ENCODE measurements around the gene SHISA9.

SHISA9 gene

DNA sequence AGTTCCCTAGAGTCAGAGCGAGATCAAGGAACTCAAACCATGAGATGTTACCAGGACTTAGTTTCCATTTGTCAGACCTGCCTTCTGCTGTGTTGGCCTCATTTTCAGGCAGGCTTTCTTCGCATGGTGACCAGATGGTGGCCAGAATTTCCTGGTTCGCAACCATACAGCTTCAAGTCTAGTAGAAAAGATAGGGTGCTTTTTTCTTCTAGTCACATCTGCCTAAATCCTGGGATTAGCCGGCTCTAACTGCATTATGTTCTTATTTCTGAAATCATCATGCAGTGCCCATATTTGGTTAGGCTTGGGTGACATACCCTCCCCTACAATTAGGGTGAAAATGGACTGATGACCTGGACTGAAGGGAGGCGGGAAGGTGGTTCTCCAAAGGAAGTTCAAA lies 131.5 kb downstream of the SHISA9 start:
- DNase-seq, result no peak

DNA sequence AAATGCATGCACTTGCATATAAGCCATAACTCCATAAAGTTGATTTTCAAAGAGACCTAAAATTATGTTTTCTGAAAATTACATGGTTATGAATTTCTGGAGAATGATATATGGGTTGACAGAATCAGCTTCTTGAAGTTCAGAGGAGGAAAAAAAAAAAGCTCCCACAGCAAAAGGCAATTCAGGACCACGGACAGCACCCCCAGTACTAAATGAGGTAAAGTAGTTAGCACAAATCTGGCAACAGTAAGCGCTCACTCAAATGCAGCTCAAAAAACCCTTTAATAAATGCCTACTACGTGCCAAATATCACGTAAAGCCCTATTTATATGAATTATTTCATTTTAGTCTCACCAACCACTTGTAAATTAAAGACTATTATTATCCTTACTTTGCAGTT lies 135.2 kb downstream of the SHISA9 start:
- no peak for DNase-seq

DNA sequence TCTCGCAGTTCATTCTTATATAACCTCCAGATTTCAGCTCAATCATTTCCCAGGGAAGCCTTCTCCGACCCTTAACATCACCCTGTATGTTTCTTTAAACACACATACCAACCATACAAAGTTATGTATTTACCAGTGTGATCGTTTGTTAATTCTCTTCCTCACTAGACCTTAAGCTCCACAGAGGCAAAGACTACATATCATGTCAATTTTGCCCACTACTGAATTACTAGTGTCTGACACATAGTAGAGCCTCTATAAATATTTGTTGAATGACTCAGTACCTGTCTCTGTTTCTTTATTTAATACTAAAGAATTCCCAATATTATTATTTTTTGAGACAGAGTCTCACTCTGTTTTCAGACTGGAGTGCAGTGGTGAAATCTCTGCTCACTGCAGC lies 137.2 kb downstream of the SHISA9 start:
- no peak for DNase-seq

DNA sequence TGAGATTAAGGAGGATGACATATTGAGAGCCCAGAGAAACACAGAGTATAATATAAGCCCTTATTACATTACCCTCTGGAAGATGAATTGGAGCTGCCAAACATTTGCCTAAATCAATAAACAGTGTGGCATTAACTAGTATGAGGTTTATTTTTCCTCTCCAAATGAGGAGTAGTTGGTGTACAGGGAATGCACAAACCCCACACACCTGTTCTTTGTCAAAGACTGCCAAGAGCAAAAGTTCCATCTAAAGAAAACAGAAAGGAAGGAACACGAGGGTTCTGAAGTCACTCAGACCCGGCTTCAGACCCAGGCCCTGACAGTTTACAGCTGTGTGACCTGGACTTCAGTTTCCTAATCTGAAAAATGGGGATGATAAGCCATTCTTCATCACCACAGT lies 138.1 kb downstream of the SHISA9 start:
- DNase-seq, result no peak

DNA sequence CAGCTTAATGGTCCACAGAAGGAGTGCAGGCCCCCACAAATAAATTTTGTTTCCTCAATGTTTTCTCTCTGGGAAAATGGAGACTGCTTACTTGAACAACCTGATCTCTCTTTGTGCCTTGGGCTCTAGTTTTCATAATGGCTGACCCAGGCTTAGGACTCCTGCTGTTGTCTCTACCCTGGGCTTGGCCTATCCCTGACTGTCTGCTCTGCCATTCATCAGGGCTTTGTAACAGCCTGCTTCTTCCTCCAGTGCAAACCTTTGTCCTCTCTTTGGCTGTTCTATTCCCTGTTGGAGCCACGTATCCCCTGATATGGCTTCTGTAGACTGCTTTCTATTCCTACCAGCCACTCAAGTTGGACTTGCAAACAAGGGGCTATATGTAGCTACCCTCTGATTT lies 139.8 kb downstream of the SHISA9 start:
- no peak for DNase-seq

DNA sequence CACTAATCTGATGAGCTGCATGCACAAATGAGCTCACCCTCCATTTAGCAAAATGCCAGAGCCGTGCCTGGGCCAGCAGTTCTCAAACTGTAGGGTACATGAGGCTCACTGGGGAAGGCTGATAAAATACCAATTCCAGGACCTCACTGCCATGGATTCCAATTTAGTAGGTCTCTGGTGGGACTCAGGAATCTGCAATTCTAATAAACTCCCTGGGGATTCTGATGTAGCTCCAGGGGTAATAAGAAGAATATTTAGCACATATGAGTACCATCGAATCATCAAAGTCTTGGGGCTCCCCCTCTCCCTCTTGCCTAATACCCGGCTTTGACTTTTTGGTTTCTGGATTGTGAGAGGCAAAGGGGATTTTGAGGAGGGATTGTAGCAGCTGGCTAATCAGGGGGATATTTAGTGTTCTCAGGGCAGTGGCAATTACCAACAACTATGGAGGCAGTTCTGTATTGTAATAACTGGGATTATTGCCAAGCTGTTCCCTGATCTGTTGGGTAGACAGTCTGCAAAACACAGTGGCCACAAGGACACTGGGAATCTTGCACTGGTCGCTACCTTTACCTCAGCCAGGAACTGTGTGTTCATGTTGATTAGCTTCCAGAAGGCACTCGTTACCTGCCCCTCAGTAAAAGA lies 140.4 kb downstream of the SHISA9 start:
- DNase-seq, result no peak

DNA sequence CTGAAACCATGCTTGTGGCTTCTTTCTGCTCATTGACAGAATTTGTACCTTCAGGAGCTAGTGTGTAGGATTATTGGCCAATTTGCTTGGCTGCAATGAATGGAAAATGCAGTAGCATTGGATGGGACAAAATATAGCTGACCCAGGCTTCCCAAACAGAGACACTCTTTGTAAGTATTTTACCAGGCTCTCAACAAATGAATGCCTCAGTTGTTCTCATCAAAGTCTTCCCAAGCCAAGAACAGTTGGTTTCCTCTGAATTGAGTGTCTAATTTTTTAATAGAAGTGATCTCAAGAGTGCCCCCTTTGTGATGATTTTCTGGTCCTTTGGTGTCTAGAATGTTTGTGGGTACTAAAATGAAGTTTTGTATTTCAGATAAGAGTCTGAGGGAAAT lies 140.9 kb downstream of the SHISA9 start:
- DNase-seq, result no peak

DNA sequence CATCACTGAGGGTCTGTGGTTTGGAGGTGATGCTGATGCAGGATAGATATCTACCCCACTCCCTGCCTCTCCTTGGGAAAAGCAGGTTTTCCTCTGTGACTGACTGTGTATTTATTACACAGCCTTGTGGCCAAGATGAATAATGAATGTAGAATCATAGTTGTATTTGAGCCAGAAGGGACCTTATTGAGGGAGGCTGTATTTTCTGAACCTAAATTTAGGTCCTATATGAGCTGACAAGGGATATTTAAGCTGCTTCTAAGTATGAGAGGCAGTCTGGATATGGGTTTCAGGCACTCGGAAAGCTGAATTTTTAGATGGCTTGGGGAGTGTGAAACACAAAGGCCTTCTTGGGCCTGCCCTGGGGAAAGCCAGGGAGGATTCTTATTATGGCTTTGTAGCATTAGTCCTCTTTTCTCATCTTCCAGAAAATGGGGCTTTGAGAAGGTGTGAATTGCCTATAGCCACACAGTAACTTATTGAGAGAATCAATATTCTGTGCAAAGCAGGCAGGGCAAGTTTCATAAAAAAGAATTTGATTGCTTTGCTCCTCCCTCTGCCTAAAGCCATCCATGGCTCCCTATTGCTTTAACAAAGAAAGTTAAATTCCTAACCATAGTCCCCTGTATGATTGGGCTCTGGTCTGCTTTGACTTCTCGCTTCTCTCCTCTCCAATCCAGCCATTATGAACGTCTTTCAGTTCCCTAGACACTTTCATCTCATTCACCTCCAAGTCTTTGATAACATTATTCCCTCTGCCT lies 144.8 kb downstream of the SHISA9 start:
- no peak for DNase-seq

DNA sequence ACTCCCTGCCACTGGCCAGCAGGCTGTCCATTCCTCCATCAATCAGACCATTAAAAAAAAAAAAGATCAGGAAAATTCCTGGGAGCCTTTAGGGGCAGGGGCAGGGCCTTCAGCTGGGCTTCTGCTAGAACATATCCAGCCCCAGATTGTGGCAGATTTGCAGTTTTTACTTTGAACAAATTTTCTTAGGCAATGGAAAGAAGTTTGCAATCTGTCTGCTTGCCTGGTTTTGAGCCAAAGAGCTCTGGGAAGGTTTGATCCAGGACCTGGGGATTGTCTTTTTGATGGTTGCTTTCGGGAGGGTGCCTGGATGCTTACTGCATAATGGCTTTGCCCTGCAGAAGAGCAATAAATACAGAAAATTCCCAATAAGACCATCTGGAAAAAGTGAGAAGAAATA lies 145.9 kb downstream of the SHISA9 start:
- DNase-seq, result no peak

DNA sequence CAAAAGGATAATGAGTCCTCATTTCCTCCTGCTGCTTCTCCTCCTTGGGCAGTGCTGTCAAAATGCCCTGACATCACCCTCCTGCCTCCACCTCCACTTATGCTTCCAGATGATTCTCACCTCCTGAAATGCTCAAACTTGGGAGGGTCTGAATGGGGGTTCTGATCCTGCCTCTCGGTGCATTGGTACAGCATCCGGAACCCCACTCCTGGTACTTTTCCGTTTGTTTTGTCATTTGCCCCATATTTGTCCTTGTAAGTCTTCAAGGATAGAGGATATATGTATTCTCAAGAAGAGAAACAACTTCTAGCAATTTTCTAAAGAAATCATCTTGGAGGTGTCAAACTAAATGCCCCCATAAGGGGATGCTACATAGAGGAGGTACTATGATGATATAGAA lies 148.3 kb downstream of the SHISA9 start:
- DNase-seq, result no peak

DNA sequence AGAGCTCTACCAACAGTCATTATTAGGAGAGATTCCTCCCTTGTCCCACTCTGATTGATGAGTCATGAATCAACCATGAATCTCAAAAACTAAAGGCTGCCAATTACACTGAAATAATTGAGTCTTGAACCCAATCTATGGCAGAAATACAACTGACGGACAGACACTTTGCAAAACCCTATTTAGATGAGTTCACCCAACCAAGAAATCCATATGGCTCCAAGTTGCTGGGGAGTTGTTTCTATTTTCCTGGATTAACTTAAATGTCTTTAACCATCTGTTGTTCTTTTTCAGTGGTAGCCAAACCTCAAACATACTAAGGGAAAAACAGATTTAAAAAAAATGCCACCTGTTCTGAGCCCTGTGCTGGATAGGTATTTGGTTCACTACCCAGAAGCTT lies 151.0 kb downstream of the SHISA9 start:
- DNase-seq, result no peak

DNA sequence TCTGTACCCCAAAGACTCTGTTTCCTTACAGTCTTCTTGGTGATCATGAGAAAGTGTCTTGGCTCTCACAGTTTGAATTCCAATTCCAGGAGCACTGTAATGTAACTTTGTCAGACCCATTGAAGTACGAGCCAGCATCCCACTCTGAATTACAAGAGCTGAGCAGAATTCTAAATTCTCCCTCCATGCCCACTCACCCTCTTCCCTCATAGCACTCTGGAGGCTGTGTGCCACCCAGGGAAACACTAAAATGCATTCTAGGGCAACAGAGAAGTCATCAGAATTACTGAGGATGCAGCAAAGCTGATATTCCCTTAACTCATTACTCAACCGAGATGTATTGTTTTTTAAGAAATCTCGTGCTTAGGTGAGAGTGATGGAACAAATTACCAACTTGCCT lies 154.1 kb downstream of the SHISA9 start:
- no peak for DNase-seq

DNA sequence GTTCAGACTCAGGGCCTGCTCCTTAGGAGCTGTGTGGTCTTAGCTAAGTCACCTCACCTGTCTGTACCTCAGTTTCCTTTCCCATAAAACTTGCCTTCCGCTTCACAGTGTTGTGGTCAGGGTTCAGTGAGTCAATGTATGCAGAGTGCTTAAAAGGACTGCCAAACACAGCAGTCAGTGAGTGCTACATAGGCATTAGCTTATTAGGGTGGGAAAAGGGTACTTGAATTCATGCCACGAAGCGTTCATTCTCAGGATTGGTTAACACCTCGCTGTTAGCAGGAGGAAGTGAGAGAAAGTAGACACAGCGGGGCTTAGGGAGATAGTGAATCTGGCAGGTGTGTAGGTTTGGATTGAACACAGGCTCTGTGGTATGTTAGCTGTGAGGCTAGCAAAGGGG lies 155.2 kb downstream of the SHISA9 start:
- no peak for DNase-seq

DNA sequence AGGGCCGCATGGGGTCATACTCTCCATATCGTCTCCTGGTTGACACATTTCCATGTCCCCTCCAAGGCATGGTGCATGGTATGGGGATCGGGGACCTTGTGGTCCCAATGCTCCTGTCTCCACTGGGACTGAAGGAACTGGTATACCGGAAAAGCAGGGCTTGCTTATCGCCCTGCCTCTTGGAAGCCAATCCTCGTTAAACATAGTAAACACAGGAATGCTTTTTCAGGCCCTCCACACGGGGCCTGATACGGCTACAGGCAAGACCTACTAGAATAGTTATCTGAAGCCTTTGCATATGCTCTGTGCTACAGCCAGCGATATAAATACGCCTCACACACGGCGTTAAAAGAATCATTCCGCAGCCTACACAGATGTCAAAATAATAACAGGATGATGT lies 159.5 kb downstream of the SHISA9 start:
- no peak for DNase-seq

DNA sequence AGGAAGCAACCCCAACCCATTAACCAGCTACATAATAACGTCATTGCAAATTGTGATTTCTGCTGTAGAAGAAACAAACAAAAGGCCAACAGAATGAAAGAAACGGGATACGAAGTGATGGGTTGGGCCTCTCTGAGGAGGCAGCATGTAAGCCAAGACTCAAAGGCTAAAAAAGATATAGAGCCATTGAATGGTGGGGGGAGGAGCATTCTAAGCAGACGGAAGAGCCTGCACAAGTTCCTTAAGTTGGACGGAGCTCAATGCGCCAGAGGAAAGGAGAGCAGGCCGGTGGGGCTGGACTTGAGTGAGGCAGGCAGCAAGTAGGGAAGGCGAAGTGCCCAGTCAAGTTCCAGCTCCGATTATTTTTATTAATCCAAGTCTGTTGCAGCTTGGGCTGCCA lies 160.3 kb downstream of the SHISA9 start:
- DNase-seq, result no peak

DNA sequence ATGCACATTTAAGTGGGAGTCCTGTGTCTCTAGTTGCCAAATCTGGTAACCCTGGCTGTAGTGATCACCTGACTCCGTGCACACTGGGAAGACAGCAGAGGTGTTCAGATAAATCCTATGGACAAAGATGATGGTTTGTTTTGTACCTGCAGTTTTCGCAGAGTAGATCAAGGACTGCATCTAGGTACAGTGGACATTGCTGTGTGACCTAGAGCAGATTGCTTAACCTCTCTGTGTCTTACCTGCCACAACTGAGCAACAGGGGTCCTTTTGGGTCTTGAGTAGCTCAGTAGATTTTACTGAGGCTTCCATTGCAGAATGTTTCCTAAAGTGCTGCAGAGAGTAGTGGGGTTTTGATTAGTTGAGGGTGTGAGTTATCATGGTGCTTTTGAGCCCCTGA lies 160.8 kb downstream of the SHISA9 start:
- no peak for DNase-seq

DNA sequence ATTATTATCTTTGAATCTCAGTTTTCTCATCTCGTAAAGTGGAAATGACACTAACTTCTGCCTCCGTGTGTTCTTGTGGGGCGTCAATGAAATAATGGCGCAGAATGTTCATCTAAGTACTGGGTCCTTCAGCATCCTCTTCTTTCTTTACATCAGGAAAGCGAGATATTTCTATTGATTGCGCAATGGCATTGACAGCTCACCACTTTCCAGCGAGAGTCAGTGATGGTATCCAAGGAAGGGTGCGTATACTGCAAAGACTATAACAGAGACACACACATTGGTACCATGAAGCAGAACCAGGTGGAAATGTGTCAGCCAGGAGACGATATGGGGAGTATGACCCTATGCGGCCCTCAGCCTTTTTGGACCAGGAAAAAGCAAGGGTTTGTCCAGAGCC lies 162.1 kb downstream of the SHISA9 start:
- DNase-seq, result no peak

DNA sequence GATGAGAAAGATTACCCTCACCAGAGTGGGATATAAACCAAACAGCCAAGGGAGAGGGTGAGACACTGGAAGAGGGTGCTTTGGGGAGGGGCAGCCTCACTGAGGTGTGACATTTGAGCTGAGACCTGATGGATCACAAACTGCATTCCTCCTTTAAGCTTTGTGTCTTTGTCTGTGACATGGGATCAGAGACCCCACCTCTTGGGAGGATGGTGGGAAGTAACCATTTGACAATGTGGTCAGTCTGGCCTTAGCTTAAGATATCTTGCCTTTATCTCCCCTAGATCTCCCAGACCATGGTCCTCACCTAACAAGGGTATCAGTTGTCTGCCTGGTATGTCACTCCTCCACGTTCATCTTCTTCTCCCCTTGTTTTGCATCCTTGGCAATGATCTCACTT lies 163.4 kb downstream of the SHISA9 start:
- DNase-seq, result no peak

DNA sequence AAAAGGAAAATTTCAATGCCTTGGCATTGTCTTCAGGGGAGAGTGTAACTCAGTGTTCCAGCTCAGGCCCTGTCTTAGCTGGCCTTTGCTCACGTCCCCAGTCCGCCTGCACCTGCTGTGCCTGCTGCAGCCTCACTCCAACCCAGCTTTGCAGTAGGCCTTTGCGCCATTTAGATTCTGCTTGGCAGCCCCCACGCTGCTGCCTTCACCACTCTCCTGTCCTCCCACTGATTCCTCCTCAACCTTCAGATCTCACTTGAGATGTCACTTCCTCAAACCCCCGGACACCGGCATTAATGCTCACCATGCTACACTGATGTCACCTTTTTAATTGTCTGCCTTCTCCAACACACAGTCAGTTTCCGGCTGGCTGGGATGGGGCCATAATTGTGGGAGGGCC lies 166.2 kb downstream of the SHISA9 start:
- DNase-seq, result no peak

DNA sequence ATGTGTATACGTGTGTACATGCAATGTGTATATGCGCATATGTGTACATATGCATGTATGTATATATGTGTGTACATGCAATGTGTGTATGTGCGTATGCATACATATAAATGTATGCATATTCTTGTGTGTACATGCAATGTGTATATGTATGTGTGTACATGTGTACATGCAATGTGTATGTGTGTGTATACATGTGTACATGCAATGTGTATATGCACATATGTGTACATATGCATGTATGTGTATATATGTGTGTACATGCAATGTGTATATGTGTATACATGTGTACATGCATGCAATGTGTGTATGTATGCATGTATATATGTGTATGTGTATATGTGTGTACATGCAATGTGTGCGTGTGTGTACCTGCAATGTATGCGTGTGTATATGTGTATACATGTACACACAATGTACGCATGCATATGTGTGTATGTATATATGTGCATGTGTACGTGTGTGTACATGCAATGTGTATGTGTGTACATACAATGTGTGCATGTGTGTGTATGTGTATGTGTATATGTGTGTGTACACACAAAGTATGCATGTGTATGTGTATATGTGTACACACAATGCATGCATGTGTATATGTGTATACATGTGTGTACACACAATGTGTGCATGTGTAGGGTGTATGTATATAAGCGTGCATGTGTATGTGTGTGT lies 167.7 kb downstream of the SHISA9 start:
- no peak for DNase-seq

DNA sequence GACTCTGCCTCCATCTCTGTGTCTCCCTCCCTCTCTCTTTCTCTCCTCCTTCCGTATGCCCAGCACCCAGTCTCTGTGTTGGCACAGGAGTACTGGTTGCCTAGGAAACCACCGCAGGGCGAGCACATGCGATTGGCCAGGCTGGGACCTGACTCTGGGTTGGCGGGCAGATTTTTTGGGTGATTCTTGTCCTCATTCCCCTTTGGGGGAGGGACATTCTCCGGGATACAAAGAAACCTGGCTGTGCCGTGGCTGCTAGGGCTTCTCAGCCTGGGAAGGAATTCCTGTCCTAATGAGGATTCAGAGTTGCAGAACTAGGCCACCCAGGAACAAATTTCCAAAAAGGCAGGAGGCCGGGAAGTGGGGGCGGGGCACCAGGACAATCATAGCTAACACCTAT lies 168.9 kb downstream of the SHISA9 start:
- no peak for DNase-seq

DNA sequence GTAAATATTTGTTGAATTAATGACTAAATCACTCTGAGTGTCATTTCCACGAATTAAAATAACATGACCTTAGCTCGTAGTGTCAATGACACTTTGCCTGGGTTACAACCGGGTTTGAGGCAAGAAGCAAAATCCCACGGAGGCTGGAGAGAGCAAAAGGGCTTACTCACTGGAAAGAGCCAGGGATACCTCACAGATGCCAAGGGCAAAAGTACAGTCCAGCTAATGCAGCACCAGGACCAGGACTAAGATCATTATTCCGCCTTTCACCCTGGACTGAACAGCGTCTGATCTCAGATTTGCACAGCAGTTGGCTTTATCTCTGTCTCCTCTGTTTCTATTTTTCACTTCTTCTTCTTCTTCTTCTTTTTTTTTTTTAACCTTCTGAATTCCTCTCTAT lies 175.5 kb downstream of the SHISA9 start:
- DNase-seq, result no peak

DNA sequence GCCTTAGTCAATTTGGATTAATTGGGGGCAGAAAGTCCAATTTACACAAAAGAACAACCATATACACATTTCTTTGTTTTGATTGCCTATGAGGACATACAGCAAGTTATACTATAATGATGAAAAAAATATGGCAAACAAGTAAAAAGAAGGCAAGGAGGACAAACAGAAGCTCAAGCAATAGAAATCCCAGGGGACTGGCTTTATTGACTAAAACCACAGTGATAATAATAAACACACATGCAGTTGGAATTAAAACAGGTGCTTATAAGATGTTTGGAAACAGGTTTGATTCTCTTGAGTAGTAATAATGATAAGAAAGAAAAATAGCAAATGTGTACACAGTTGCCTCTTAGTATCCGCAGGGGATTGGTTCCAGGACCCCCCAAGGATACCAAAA lies 176.4 kb downstream of the SHISA9 start:
- DNase-seq, result no peak

DNA sequence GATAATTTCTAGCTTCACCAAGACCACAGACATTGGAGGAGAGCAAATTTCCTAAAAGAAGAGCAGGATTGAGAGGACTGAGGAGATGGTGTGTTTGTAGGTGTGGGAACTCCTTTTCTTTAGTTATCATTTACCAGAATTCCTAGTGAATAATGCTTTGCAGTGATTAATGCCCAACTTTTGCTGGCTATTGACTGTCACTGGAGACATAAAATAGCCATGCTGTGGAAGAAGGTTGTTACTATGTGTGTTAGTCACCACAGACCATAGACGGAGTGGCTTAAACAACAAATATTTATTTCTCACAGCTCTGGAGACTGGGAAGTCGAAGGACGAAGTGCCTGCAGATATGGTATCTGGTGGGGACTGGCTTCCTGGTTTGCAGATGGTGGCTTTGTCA lies 179.1 kb downstream of the SHISA9 start:
- DNase-seq, result no peak
